ENCODE results near the gene USB1.

USB1 gene

DNA sequence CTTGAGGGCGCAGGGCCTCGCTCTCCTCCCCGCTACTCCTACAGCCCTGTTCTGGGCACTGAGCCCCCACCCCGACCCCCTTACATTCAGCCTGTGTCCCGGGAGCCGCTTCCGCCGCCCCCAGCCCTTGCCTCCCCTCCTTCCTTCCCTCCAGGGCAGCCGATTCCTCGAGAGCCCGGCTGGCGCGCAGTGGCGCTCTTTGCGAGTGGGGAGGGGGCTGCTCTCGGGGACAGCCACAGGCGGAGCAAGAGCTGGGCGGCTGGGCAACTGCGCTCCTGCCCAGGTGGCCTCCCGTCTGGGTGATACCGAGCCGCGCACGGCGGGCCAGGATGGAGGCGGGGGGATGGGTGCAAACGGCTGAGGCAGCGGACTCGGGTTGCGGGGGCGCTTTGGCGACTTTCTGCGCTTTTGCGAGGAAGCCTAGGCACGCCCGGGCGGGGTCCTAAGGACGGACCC is 25.5 kb downstream of the USB1 start:
- DNase-seq (ENCODE audit: low read depth) = no peak
- no peak for TF ChIP-seq CTCF (IDR thresholded peaks at IDR 0.05; ENCODE audit: control insufficient read depth, insufficient read depth, low read depth, low read length, missing control alignments)
- H3K4me3 ChIP-seq (ENCODE audit: control insufficient read depth, low read depth, low read length) = peak overlapping the region; percentile 62

GRCh38 chr16:58027161-58027915 is 26.1 kb downstream of the USB1 start:
- DNase-seq (ENCODE audit: low read depth) = no peak
- H3K4me3 ChIP-seq (ENCODE audit: control insufficient read depth, low read depth, low read length) = peak overlapping the region; percentile 62
- no peak for TF ChIP-seq CTCF (IDR thresholded peaks at IDR 0.05; ENCODE audit: control insufficient read depth, insufficient read depth, low read depth, low read length, missing control alignments)

DNA sequence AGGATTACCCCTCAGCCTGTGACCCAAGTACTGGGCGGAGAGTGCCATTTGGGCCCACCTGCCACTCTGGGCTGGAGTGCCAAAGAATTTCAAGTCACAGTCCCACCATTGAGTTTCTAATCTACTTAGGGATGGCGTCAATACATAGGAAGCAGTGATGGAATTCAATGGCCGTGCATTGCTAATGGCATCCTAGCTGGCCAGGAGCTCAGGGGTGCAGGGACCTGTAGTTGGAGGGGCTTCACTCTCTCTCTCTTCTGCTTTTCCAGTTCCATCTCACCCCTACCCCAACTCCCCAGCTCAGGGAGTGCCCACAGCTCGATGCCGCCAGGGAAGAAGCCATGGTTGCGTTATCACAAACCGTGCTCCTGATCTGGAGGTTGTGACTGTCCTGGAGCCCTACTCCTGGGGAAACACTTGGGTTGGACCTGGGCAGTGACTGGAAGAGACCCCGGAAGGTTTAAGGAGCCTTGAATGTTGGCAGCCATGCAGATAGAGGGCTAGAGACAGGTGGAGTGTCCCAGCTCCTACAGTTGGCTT is 26.8 kb downstream of the USB1 start:
- TF ChIP-seq CTCF (IDR thresholded peaks at IDR 0.05; ENCODE audit: control insufficient read depth, insufficient read depth, low read depth, low read length, missing control alignments) = no peak
- no peak for DNase-seq (ENCODE audit: low read depth)
- no peak overlapping the region for H3K4me3 ChIP-seq (ENCODE audit: control insufficient read depth, low read depth, low read length)

- DNase-seq (ENCODE audit: low read depth) = no peak
- TF ChIP-seq CTCF (IDR thresholded peaks at IDR 0.05; ENCODE audit: control insufficient read depth, insufficient read depth, low read depth, low read length, missing control alignments) = no peak
- H3K4me3 ChIP-seq (ENCODE audit: control insufficient read depth, low read depth, low read length) = no peak overlapping the region
Observed at GRCh38 chr16:58028541-58029070, 27.4 kb downstream of the USB1 start.

DNA sequence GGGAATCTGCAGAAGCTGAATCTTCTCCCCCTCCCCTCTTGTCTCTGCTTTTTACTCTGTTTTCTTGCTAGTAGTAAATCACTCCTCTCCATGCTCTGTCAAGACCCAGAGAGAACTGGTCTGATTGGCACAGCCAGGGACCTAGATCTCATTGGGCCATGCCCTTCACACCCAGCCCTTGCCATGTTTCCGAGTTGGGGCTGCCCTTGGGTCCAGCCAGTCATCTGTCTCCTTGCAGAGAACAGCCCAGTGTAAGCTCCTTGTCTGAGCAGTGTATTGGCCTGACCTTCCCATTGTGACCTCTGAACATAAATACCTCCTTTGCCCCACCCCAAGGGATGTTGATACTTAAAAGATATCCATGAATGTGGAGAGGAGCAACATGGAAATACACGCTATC is 28.2 kb downstream of the USB1 start:
- no peak for DNase-seq (ENCODE audit: low read depth)
- no peak overlapping the region for H3K4me3 ChIP-seq (ENCODE audit: control insufficient read depth, low read depth, low read length)
- no peak for TF ChIP-seq CTCF (IDR thresholded peaks at IDR 0.05; ENCODE audit: control insufficient read depth, insufficient read depth, low read depth, low read length, missing control alignments)

- H3K4me3 ChIP-seq (ENCODE audit: control insufficient read depth, low read depth, low read length) = no peak overlapping the region
- no peak for TF ChIP-seq CTCF (IDR thresholded peaks at IDR 0.05; ENCODE audit: control insufficient read depth, insufficient read depth, low read depth, low read length, missing control alignments)
- DNase-seq (ENCODE audit: low read depth) = no peak
Observed at GRCh38 chr16:58030136-58030840, 29.1 kb downstream of the USB1 start.
